Measurements from ENCODE around the gene MLC1.
A peak's percentile ranks its signal among the peaks of the same experiment; 100 is the strongest.
"Not testable (repeated sequence)": the region's sequence is repeated elsewhere in the genome, so short reads cannot be mapped to it uniquely, and the experiment has no call there.

Gene MLC1

GRCh38 chr22:50101870-50102565 is 16.8 kb upstream of the MLC1 start:
- DNase-seq, result no peak

GRCh38 chr22:50098052-50098451 is 12.8 kb upstream of the MLC1 start:
- no peak for DNase-seq

DNA sequence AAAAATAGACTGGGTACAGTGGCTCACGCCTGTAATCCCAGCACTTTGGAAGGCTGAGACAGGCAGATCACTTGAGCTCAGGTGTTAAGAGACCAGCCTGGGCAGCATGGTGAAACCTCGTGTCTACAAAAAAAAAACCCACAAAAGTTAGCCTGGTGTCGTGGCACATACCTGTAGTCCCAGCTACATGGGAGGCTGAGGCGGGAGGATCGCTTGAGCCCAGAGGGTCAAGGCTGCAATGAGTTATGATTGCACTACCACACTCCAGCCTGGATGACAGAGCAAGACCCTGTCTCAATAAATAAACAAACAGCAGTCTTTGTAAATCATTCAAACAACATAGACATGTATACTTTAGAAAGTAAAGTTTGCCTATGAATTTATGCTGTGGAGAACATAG is 7.1 kb upstream of the MLC1 start:
- DNase-seq, result no peak

- DNase-seq, result no peak
Observed at GRCh38 chr22:50091092-50091768, 6.0 kb upstream of the MLC1 start.

GRCh38 chr22:50090412-50090714 is 5.1 kb upstream of the MLC1 start:
- DNase-seq, result no peak

DNA sequence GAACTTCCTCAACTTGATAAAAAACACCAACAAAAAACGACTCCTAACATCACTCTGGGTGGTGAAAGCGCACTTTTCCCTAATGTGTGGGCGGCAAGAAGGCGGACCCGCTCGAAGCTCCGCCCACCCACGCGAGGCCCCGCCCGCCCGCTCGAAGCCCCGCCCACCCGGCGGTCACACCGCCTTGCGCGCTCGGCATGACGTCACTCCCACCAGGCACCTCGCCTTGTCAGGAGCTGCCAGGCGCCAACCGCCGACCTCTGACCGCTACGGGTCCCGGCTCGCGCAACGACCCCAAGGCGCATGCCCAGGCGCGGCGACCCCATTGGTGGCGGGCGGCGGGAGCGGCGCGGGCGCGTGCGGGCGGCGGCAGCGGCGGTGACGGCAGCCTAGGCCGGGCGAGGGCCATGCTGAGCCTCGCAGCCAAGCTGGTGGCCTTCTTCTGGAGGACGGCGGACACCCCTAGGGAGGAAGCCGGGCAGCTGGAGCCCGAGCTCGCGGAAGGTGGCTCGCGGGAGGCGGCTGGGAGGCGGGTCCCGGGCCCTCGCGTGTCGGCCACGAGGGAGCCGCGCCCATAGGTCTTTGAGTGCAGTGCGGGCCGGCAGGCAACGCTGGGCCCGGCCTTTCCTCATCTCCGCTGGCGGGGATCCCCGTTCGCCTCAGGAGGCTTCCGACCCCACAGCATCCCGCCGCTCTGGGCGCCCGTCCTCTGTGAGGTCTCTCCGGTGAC is 4.6 kb upstream of the MLC1 start, which contains the start of gene MOV10L1:
Gene MOV10L1, plus strand, starts transcription at position 325 of the 730 bp plus-strand sequence. Its CDS starts 83 bp downstream, at position 408.
- peak; percentile 24 to 45 for DNase-seq

GRCh38 chr22:50089231-50089630 is 4.0 kb upstream of the MLC1 start:
- DNase-seq, result no peak

DNA sequence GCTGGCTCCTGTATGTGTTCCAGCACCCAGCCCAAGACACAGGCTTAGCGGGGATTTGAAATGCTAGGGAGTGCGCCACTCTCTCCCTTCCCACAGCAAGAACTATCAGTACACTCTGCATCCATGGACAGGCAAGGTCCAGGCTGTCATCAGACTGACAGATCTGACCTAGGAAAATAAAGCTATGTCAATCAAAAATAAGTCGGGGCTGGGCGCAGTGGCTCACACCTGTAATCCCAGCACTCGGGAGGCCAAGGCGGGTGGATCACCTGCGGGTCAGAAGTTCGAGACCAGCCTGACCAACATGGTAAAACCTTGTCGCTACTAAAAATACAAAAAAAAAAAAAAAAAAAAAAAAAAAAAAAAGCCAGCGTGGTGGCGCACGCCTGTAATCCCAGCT is 2.9 kb upstream of the MLC1 start:
- no peak for DNase-seq

- DNase-seq, result no peak
Observed at GRCh38 chr22:50087646-50088045, 2.4 kb upstream of the MLC1 start.

DNA sequence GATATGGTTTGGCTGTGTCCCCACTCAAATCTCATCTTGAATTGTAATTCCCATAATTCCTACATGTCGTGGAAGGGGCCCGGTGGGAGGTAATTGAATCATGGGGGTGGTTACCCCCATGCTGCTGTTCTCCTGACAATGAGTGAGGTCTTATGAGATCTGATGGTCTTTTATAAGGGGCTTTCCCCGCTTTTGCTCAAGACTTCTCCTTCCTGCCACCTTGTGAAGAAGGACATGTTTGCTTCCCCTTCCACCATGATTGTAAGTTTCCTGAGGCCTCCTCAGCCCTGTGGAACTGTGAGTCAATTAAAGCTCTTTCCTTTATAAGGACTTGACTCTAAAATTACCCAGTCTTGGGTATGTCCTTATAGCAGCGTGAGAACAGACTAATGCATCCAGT is 1.7 kb upstream of the MLC1 start:
- not testable (repeated sequence) for DNase-seq

GRCh38 chr22:50086526-50086925 is 1.3 kb upstream of the MLC1 start:
- no peak for DNase-seq

DNA sequence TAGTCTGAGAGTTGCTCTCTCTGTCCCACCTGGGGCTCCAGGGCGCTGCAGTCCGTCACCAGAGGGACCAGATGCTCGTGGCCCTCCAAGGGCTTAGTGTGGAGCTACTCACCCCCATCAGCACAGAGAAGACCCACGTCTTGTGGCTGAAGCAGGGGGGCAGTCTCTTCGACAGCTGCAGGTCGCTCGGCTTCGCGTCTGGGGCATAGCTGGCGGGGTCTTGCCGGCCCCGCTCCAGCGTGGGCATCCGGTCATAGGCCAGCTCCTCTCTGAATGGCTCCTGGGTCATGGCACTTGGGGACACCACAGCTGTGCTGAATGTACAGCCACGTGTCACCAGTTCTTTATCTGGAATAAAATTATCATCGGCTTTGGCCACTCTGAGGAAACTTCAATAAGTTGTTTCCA is 608 bp downstream of the MLC1 start:
- no peak for DNase-seq

- no peak for DNase-seq
Observed at GRCh38 chr22:50084080-50084477, 1.1 kb downstream of the MLC1 start.

DNA sequence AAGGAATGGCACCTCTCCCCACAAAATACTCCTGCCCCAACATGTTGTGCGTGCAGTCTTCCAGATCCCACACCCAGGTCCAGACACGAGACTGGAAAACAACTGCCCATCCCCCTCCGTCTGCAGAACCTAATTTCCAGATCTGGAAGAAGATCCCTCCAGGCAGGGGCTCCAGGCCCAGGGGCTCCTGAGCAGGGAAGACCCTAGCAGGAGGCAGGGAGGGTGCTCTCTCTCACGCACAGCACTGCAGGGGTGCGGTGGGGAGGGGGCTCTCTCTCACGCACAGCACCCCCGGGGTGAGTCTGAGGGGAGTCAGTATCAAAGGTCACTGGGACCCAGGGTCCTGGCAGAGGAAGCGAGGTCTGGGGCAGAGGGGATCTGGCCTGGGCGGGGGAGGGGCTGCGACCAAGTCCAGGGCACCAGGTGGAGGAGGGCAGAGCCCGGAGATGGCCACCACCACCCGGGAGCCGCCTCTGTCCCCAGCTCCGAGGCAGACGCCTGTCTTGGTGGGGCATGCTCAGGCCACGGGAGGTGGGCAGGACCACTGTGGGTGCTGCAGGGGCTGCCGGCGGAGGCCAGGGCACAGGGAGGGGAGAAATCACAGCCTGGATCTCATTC is 1.7 kb downstream of the MLC1 start:
- DNase-seq, result no peak

GRCh38 chr22:50082961-50083461 is 2.2 kb downstream of the MLC1 start:
- DNase-seq, result no peak

DNA sequence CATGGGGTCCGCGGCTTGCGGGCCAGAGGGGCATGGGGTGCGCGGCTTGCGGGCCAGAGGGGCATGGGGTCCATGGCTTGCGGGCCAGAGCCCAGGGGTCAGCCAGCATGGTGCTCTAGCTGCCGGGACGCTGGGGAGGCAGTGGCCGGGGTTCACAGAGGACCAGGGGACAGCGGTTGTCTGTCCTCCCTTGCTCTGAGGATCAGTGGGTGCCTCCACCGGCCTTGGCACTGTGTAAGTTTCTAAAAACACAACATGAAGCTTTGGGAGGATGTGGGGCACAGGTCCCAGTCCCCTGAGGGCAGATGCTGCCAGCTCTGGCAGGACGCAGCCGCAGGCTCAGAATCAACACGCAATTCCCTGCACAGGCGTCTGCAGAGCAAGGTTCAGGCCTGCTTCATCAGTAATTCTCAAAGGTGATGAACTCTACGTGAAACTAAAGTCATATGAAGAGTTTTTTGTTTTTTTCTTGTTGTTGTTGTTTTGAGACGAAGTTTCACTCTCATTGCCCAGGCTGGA is 3.0 kb downstream of the MLC1 start:
- no peak for DNase-seq

GRCh38 chr22:50081426-50082196 is 3.6 kb downstream of the MLC1 start:
- no peak for DNase-seq

DNA sequence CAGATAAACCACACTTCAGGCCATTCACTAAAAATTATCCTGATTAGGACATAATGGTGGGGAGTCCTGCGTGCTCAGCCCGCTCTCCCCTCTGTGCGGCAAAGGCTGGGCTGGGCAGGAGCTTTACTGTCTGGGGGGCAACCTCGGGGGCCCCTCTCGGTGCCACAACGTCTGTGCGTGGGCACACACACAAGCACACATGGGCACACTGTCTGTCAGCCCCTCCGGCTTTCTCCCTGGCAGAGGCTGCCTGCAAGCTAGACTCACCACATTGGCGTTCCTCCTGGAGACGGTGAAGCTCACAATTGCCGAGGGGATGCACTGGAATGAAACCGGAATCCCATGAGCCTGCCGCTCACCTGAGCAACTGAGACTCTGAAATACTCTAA is 5.2 kb downstream of the MLC1 start:
- no peak for DNase-seq

GRCh38 chr22:50078761-50079160 is 6.5 kb downstream of the MLC1 start:
- DNase-seq, result no peak

GRCh38 chr22:50078246-50078645 is 7.0 kb downstream of the MLC1 start:
- DNase-seq, result no peak

DNA sequence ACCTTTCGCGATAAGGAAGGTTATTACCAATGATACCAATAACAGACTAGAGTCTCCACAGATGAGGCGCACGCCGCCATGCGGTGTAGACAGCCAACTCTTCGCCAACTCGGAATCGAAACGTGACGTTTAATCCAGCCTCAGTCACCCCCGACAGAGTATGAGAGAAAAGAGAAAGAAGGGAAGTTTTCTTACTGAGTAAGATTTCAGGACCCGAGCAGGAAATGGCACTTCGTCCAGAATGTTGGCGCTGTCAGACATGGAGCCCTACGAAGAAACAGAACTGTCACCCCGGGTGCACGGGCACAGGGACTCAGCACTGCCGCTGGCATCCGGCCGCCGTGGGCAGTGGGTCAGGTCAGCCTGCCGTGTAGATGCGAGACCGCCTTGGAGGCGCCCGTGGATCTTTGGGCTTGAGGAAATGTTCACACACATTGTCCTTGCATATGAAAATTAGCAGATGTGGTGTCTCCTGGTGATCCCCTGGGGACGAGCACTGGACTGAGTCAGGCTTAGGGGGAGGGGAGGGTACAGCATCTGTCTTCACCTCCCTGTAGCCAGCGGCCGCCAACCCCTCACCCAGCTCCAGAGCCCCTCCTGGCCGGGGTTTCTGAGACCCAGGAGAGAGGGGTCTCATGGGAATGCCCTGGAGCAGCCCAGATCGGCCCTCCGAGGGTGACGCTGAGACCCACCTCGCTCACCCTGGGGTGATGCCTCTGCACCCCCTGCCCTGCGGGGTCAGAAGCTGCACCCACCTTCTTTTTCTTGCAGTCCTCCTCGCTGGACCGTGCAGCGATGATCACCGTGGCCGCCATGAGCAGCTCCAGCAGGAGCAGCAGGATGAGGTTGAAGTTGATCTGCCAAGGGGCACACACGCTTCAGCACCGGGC is 8.3 kb downstream of the MLC1 start:
- DNase-seq, result no peak
